Mucosa of stomach (tissue), 1 donor: ENCODE results near the gene NOS2.

Experiments
- H3K27me3 ChIP-seq: one replicate; pipeline ENCODE4 v1.7.0; 2013; ENCODE audit warnings: mild to moderate bottlenecking, low read length; ENCODE audit not compliant: control insufficient read depth, insufficient read depth
- H3K36me3 ChIP-seq: one replicate; pipeline ENCODE4 v1.7.0; 2013; ENCODE audit warnings: low read length; ENCODE audit not compliant: control insufficient read depth, insufficient read depth
- H3K4me1 ChIP-seq: one replicate; pipeline ENCODE4 v1.7.0; 2013; ENCODE audit warnings: mild to moderate bottlenecking, low read length; ENCODE audit not compliant: control insufficient read depth, insufficient read depth
- H3K4me3 ChIP-seq: one replicate; pipeline ENCODE4 v1.7.0; 2013; ENCODE audit warnings: low read length
- H3K9ac ChIP-seq: one replicate; pipeline ENCODE4 v1.7.0; 2013; ENCODE audit warnings: mild to moderate bottlenecking, low read length, moderate library complexity
- H3K9me3 ChIP-seq: one replicate; pipeline ENCODE4 v1.7.0; 2013; ENCODE audit warnings: mild to moderate bottlenecking, low read length, moderate library complexity; ENCODE audit not compliant: control insufficient read depth
- donor health status: Pancreatic carcinoma.

NOS2 gene

GRCh38 chr17:27798376-27798775 lies 2.0 kb downstream of the NOS2 start:
- Histone ChIP-seq H3K27me3 (peaks cover 24% of the 10 kb centered on the region), H3K9ac (no peak overlapping the region), H3K9me3 (no peaks in the 10 kb centered on the region), H3K4me3 (no peak overlapping the region), H3K36me3 (no peaks in the 10 kb centered on the region), H3K4me1 (no peaks in the 10 kb centered on the region)

- Histone ChIP-seq H3K9me3 (no peaks in the 10 kb centered on the region), H3K36me3 (no peaks in the 10 kb centered on the region), H3K9ac (no peak overlapping the region), H3K4me1 (no peaks in the 10 kb centered on the region), H3K4me3 (no peak overlapping the region), H3K27me3 (peaks cover 31% of the 10 kb centered on the region)
Measured at GRCh38 chr17:27797390-27798091, 2.8 kb downstream of the NOS2 start.

GRCh38 chr17:27793906-27794569 lies 6.3 kb downstream of the NOS2 start:
- Histone ChIP-seq H3K27me3 (peaks cover 34% of the 10 kb centered on the region), H3K4me3 (no peak overlapping the region), H3K9me3 (no peaks in the 10 kb centered on the region), H3K9ac (no peak overlapping the region), H3K4me1 (no peaks in the 10 kb centered on the region), H3K36me3 (no peaks in the 10 kb centered on the region)

- Histone ChIP-seq H3K9me3 (no peaks in the 10 kb centered on the region), H3K9ac (no peak overlapping the region), H3K4me1 (no peaks in the 10 kb centered on the region), H3K36me3 (no peaks in the 10 kb centered on the region), H3K4me3 (no peak overlapping the region), H3K27me3 (peaks cover 37% of the 10 kb centered on the region)
Measured at GRCh38 chr17:27793168-27793905, 7.0 kb downstream of the NOS2 start.

GRCh38 chr17:27792095-27792494 lies 8.2 kb downstream of the NOS2 start:
- Histone ChIP-seq H3K36me3 (no peaks in the 10 kb centered on the region), H3K27me3 (peaks cover 37% of the 10 kb centered on the region), H3K9me3 (no peaks in the 10 kb centered on the region), H3K9ac (no peak overlapping the region), H3K4me3 (no peak overlapping the region), H3K4me1 (no peaks in the 10 kb centered on the region)

GRCh38 chr17:27788919-27789318 lies 11.4 kb downstream of the NOS2 start:
- no peaks in the 10 kb centered on the region for H3K4me1 ChIP-seq
- H3K4me3 ChIP-seq: no peak overlapping the region
- H3K9ac ChIP-seq: no peak overlapping the region
- H3K27me3 ChIP-seq: peaks cover 18% of the 10 kb centered on the region
- no peaks in the 10 kb centered on the region for H3K36me3 ChIP-seq
- no peaks in the 10 kb centered on the region for H3K9me3 ChIP-seq

GRCh38 chr17:27783440-27784350 lies 16.6 kb downstream of the NOS2 start:
- no peaks in the 10 kb centered on the region for H3K36me3 ChIP-seq
- no peaks in the 10 kb centered on the region for H3K9me3 ChIP-seq
- H3K4me3 ChIP-seq: no peak overlapping the region
- peaks cover 2% of the 10 kb centered on the region for H3K27me3 ChIP-seq
- no peaks in the 10 kb centered on the region for H3K4me1 ChIP-seq
- no peak overlapping the region for H3K9ac ChIP-seq

GRCh38 chr17:27782791-27783206 lies 17.5 kb downstream of the NOS2 start:
- no peaks in the 10 kb centered on the region for H3K4me1 ChIP-seq
- no peaks in the 10 kb centered on the region for H3K36me3 ChIP-seq
- H3K27me3 ChIP-seq: no peaks in the 10 kb centered on the region
- H3K9me3 ChIP-seq: no peaks in the 10 kb centered on the region
- no peak overlapping the region for H3K4me3 ChIP-seq
- no peak overlapping the region for H3K9ac ChIP-seq

- Histone ChIP-seq H3K36me3 (no peaks in the 10 kb centered on the region), H3K4me3 (no peak overlapping the region), H3K9ac (no peak overlapping the region), H3K9me3 (no peaks in the 10 kb centered on the region), H3K27me3 (no peaks in the 10 kb centered on the region), H3K4me1 (no peaks in the 10 kb centered on the region)
Measured at GRCh38 chr17:27780828-27781404, 19.4 kb downstream of the NOS2 start.

- Histone ChIP-seq H3K27me3 (no peaks in the 10 kb centered on the region), H3K9me3 (no peaks in the 10 kb centered on the region), H3K4me3 (no peak overlapping the region), H3K4me1 (no peaks in the 10 kb centered on the region), H3K9ac (no peak overlapping the region), H3K36me3 (no peaks in the 10 kb centered on the region)
Measured at GRCh38 chr17:27780092-27780827, 20.1 kb downstream of the NOS2 start.

- no peak overlapping the region for H3K9ac ChIP-seq
- no peaks in the 10 kb centered on the region for H3K9me3 ChIP-seq
- no peaks in the 10 kb centered on the region for H3K4me1 ChIP-seq
- no peaks in the 10 kb centered on the region for H3K36me3 ChIP-seq
- H3K27me3 ChIP-seq: no peaks in the 10 kb centered on the region
- H3K4me3 ChIP-seq: no peak overlapping the region
Measured at GRCh38 chr17:27778183-27778582, 22.1 kb downstream of the NOS2 start.
